ENCODE data around the gene PLEKHH2. TPM values are rescaled to one million over a fixed set of nuclear protein-coding genes. Genes with fewer than 3 reads are reported as not detected.

PLEKHH2 gene
- total RNA-seq, 1 experiment from 2014 or later: 3.1 TPM

GRCh38 chr2:43743706-43744105, 106.6 kb downstream of the PLEKHH2 start:
- Histone ChIP-seq H2BK15ac (ENCODE audit: low read depth, low read length) (no peak overlapping the region), H4K91ac (ENCODE audit: insufficient read length, low read depth, low read length) (no peak overlapping the region), H4K8ac (replicated peaks; ENCODE audit: insufficient read length, low read depth, low read length) (no peak overlapping the region), H3K14ac (ENCODE audit: insufficient read depth, low read length) (no peak overlapping the region), H3K23me2 (ENCODE audit: insufficient read length, low read depth, low read length, poor library complexity, severe bottlenecking) (no peaks in the 10 kb centered on the region), H2AFZ (ENCODE audit: low read length) (no peak overlapping the region), H3K9me3 (ENCODE audit: control insufficient read depth, low read depth, low read length) (no peaks in the 10 kb centered on the region), H4K5ac (ENCODE audit: insufficient read length, low read depth, low read length) (no peak overlapping the region), H3T11ph (ENCODE audit: low read length) (no peak overlapping the region), H2BK5ac (ENCODE audit: insufficient read length, low read length) (no peak overlapping the region), H3K56ac (ENCODE audit: insufficient read length, low read depth, low read length) (no peak overlapping the region), H3K4ac (ENCODE audit: low read depth, low read length) (no peak overlapping the region), H2AK5ac (ENCODE audit: insufficient read length, low read length) (no peak overlapping the region), H3K18ac (ENCODE audit: insufficient read length, low read depth, low read length) (no peak overlapping the region), H3K27me3 (ENCODE audit: insufficient read depth, low read length) (no peaks in the 10 kb centered on the region), H4K20me1 (ENCODE audit: control insufficient read depth, insufficient read depth, insufficient read length) (no peaks in the 10 kb centered on the region), H2BK12ac (ENCODE audit: insufficient read length, low read depth, low read length) (no peak overlapping the region), H3K9ac (ENCODE audit: extremely low read depth, insufficient read length, low read length) (no peak overlapping the region), H3K79me2 (ENCODE audit: insufficient read depth, low read length) (no peaks in the 10 kb centered on the region), H3K23ac (ENCODE audit: insufficient read length, low read depth, low read length) (no peak overlapping the region), H3K4me2 (ENCODE audit: insufficient read depth, insufficient read length, low read length) (no peak overlapping the region), H3K79me1 (ENCODE audit: insufficient read depth, low read depth, low read length, poor library complexity, severe bottlenecking) (no peaks in the 10 kb centered on the region), H2BK120ac (ENCODE audit: low read depth, low read length, poor library complexity, severe bottlenecking) (no peak overlapping the region), H3K4me1 (ENCODE audit: insufficient read depth, low read length) (no peaks in the 10 kb centered on the region), H3K27ac (ENCODE audit: insufficient read length, low read depth, low read length) (no peak overlapping the region), H2BK20ac (ENCODE audit: low read depth, low read length, poor library complexity, severe bottlenecking) (no peak overlapping the region)
- H3K9me3 Mint-ChIP-seq: no peaks in the 10 kb centered on the region
- H3K4me3 Mint-ChIP-seq: no peak overlapping the region
- no peaks in the 10 kb centered on the region for H3K27me3 Mint-ChIP-seq (ENCODE audit: low read depth)
- DNase-seq: no peak
- H3K36me3 Mint-ChIP-seq (ENCODE audit: insufficient read depth in 1 of 3, low read depth in 3 of 3): peaks cover 0 to 2% (median 0%) of the 10 kb centered on the region in 3 experiments; a peak in 1 of 7 replicates
- no CpG with 5 or more reads among the region's 5 CpGs for WGBS (ENCODE audit: extremely low coverage, insufficient read length, low lambda C conversion rate)
- H3K4me1 Mint-ChIP-seq: no peaks in the 10 kb centered on the region
- no peak overlapping the region for H3K27ac Mint-ChIP-seq
- TF ChIP-seq CTCF (conservative IDR thresholded peaks at IDR 0.05): no peak

All from H9 (cell line).